Measurements from ENCODE around the gene COL20A1. TPM values are rescaled to one million over a fixed set of nuclear protein-coding genes. Genes with fewer than 3 reads are reported as not detected.
"Not testable (repeated sequence)": the region's sequence is repeated elsewhere in the genome, so short reads cannot be mapped to it uniquely, and the experiment has no call there.

COL20A1 gene
- total RNA-seq, 1 experiment from 2014 or later: 0.23 TPM

DNA sequence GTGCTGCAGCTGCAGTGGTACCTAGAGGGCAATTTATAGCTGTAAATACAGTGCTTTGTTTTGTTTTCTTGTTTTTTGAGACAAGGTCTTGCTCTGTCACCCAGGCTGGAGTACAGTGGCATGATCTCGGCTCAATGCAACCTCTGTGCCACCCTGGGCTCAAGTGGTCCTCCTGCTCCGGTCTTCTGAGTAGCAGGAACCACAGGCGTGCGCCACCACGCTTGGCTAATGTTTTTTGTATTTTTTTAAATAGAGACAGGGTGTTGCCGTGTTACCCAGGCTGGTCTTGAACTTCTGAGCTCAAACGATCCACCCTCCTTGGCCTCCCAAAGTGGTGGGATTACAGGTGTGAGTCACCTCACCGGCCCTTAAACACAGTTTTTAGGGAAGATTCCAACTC lies 41.4 kb downstream of the COL20A1 start:
- ChIA-PET POLR2A (interaction anchor here (0.6 kb wide), 1 partner anchor 49 kb away, joined by 3 read pairs; no protein-coding TSS in a partner anchor), CTCF (no interaction called here)
- Histone ChIP-seq H3K4me1 (ENCODE audit: control insufficient read depth, insufficient read depth, low read length) (no peaks in the 10 kb centered on the region), H3K4me3 (ENCODE audit: low read depth in 2 of 2, low read length in 2 of 2) (no peak overlapping the region), H3K27me3 (ENCODE audit: control insufficient read depth, insufficient read depth, low read length) (no peaks in the 10 kb centered on the region), H3K27ac (ENCODE audit: low read length) (no peak overlapping the region), H3K36me3 (ENCODE audit: control insufficient read depth, insufficient read depth, low read length) (no peaks in the 10 kb centered on the region), H3K9me3 (ENCODE audit: control insufficient read depth, insufficient read depth, low read depth, low read length) (no peaks in the 10 kb centered on the region)
- no peak for TF ChIP-seq SIN3A (IDR thresholded peaks at IDR 0.05; ENCODE audit: borderline replicate concordance, insufficient read depth, low read depth, low read length)
- TF ChIP-seq, protein P1, sequence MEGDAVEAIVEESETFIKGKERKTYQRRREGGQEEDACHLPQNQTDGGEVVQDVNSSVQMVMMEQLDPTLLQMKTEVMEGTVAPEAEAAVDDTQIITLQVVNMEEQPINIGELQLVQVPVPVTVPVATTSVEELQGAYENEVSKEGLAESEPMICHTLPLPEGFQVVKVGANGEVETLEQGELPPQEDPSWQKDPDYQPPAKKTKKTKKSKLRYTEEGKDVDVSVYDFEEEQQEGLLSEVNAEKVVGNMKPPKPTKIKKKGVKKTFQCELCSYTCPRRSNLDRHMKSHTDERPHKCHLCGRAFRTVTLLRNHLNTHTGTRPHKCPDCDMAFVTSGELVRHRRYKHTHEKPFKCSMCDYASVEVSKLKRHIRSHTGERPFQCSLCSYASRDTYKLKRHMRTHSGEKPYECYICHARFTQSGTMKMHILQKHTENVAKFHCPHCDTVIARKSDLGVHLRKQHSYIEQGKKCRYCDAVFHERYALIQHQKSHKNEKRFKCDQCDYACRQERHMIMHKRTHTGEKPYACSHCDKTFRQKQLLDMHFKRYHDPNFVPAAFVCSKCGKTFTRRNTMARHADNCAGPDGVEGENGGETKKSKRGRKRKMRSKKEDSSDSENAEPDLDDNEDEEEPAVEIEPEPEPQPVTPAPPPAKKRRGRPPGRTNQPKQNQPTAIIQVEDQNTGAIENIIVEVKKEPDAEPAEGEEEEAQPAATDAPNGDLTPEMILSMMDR (IDR thresholded peaks at IDR 0.05): no peak
- no peak for TF ChIP-seq TCF7L2 (IDR thresholded peaks at IDR 0.05; ENCODE audit: low read depth, low read length)
- TF ChIP-seq, protein P2, sequence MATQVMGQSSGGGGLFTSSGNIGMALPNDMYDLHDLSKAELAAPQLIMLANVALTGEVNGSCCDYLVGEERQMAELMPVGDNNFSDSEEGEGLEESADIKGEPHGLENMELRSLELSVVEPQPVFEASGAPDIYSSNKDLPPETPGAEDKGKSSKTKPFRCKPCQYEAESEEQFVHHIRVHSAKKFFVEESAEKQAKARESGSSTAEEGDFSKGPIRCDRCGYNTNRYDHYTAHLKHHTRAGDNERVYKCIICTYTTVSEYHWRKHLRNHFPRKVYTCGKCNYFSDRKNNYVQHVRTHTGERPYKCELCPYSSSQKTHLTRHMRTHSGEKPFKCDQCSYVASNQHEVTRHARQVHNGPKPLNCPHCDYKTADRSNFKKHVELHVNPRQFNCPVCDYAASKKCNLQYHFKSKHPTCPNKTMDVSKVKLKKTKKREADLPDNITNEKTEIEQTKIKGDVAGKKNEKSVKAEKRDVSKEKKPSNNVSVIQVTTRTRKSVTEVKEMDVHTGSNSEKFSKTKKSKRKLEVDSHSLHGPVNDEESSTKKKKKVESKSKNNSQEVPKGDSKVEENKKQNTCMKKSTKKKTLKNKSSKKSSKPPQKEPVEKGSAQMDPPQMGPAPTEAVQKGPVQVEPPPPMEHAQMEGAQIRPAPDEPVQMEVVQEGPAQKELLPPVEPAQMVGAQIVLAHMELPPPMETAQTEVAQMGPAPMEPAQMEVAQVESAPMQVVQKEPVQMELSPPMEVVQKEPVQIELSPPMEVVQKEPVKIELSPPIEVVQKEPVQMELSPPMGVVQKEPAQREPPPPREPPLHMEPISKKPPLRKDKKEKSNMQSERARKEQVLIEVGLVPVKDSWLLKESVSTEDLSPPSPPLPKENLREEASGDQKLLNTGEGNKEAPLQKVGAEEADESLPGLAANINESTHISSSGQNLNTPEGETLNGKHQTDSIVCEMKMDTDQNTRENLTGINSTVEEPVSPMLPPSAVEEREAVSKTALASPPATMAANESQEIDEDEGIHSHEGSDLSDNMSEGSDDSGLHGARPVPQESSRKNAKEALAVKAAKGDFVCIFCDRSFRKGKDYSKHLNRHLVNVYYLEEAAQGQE (IDR thresholded peaks at IDR 0.05; ENCODE audit: insufficient read depth in 1 of 2, low read depth in 2 of 2, low read length in 1 of 2): no peak
- TF ChIP-seq POLR2AphosphoS5 (IDR thresholded peaks at IDR 0.05; ENCODE audit: low read depth, low read length): no peak
- DNase-seq (ENCODE audit: low read depth, low spot score): no peak
- in situ Hi-C loops (cut with HindIII; ENCODE audit: low pct_unique_long_range_greater_than_20kb, low sequenced_read_pairs) (no loop called here), intact Hi-C loops (cut with micrococcal nuclease; ENCODE audit: unreplicated experiment) (no loop called here)
- ATAC-seq: no peak
- BruUV-seq (replicated peaks): no TSS peak

DNA sequence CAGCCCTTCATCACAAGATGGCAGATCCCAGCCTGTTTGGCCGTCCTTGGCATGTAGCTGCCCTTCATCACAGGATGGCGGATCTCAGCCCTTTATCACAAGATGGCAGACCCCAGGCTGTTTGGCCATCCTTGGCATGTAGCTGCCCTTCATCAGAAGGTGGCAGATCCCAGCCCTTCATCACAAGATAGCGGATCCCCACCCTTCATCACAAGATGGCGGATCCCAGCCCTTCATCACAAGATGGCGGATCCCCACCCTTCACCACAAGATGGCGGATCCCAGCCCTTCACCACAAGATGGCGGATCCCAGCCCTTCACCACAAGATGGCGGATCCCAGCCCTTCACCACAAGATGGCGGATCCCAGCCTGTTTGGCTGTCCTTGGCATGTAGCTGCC lies 42.1 kb downstream of the COL20A1 start:
- H3K9me3 ChIP-seq (ENCODE audit: control insufficient read depth, insufficient read depth, low read depth, low read length); DNase-seq (ENCODE audit: low read depth, low spot score); H3K36me3 ChIP-seq (ENCODE audit: control insufficient read depth, insufficient read depth, low read length); ATAC-seq; H3K27ac ChIP-seq (ENCODE audit: low read length); in situ Hi-C loops (cut with HindIII; ENCODE audit: low pct_unique_long_range_greater_than_20kb, low sequenced_read_pairs); H3K4me1 ChIP-seq (ENCODE audit: control insufficient read depth, insufficient read depth, low read length); BruUV-seq (replicated peaks); H3K27me3 ChIP-seq (ENCODE audit: control insufficient read depth, insufficient read depth, low read length); intact Hi-C loops (cut with micrococcal nuclease; ENCODE audit: unreplicated experiment); POLR2A ChIA-PET; H3K4me3 ChIP-seq (ENCODE audit: low read depth in 2 of 2, low read length in 2 of 2): not testable (repeated sequence)
- CTCF ChIA-PET: interaction anchor here (0.5 to 0.7 kb wide), 2 partner anchors 149 to 230 kb away, joined by 3 to 9 read pairs; no protein-coding TSS in a partner anchor

DNA sequence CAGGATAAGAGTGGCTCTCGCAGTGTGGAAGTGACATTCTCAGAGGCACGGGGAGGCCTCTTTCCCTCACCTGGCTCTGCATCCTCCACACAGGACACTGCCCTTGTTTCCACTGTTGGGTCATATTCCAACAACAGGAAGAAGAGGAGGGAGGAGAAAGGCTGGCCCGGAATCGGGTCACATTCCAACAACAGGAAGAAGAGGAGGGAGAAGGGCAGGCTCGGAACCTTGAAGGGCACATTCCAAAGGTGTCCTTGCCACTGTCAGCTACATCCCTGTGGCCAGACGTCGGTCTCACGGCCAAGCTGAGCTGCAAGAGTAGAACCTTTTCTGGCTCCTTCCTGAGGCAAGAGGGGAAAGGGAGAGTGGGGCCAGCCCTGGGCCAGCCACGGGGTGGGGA lies 42.7 kb downstream of the COL20A1 start:
- ChIA-PET POLR2A (no interaction called here), CTCF (interaction anchor here (0.7 kb wide), 1 partner anchor 148 kb away, joined by 3 read pairs; no protein-coding TSS in a partner anchor)
- H3K4me1 ChIP-seq (ENCODE audit: control insufficient read depth, insufficient read depth, low read length): no peaks in the 10 kb centered on the region
- ATAC-seq (no peak), DNase-seq (ENCODE audit: low read depth, low spot score) (no peak)
- H3K4me3 ChIP-seq (ENCODE audit: low read depth in 2 of 2, low read length in 2 of 2): no peak overlapping the region
- no peak overlapping the region for H3K27ac ChIP-seq (ENCODE audit: low read length)
- H3K9me3 ChIP-seq (ENCODE audit: control insufficient read depth, insufficient read depth, low read depth, low read length): no peaks in the 10 kb centered on the region; the same call in 1 of the 2 replicates
- H3K36me3 ChIP-seq (ENCODE audit: control insufficient read depth, insufficient read depth, low read length): no peaks in the 10 kb centered on the region
- intact Hi-C loops (cut with micrococcal nuclease; ENCODE audit: unreplicated experiment) (no loop called here), in situ Hi-C loops (cut with HindIII; ENCODE audit: low pct_unique_long_range_greater_than_20kb, low sequenced_read_pairs) (no loop called here)
- H3K27me3 ChIP-seq (ENCODE audit: control insufficient read depth, insufficient read depth, low read length): no peaks in the 10 kb centered on the region; the same call in 1 of the 2 replicates
- TF ChIP-seq SIN3A (IDR thresholded peaks at IDR 0.05; ENCODE audit: borderline replicate concordance, insufficient read depth, low read depth, low read length) (no peak), POLR2AphosphoS5 (IDR thresholded peaks at IDR 0.05; ENCODE audit: low read depth, low read length) (no peak), TCF7L2 (IDR thresholded peaks at IDR 0.05; ENCODE audit: low read depth, low read length) (no peak)
- TF ChIP-seq, protein P1 (IDR thresholded peaks at IDR 0.05): no peak
- TF ChIP-seq, protein P2 (IDR thresholded peaks at IDR 0.05; ENCODE audit: insufficient read depth in 1 of 2, low read depth in 2 of 2, low read length in 1 of 2): no peak
- BruUV-seq (replicated peaks): no TSS peak
